CD4-positive, alpha-beta T cell treated with Interleukin-4 for 1 hour (primary cell): Measurements from ENCODE around the gene EPSTI1.
"Not testable (repeated sequence)": the region's sequence is repeated elsewhere in the genome, so short reads cannot be mapped to it uniquely, and the experiment has no call there.

Experiments
- DNase-seq, 2 donors: peaks; one replicate each; pipeline ENCODE4 v3.0.0-alpha.2; 2020 to 2022

Gene EPSTI1, protein sequence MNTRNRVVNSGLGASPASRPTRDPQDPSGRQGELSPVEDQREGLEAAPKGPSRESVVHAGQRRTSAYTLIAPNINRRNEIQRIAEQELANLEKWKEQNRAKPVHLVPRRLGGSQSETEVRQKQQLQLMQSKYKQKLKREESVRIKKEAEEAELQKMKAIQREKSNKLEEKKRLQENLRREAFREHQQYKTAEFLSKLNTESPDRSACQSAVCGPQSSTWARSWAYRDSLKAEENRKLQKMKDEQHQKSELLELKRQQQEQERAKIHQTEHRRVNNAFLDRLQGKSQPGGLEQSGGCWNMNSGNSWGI

DNA sequence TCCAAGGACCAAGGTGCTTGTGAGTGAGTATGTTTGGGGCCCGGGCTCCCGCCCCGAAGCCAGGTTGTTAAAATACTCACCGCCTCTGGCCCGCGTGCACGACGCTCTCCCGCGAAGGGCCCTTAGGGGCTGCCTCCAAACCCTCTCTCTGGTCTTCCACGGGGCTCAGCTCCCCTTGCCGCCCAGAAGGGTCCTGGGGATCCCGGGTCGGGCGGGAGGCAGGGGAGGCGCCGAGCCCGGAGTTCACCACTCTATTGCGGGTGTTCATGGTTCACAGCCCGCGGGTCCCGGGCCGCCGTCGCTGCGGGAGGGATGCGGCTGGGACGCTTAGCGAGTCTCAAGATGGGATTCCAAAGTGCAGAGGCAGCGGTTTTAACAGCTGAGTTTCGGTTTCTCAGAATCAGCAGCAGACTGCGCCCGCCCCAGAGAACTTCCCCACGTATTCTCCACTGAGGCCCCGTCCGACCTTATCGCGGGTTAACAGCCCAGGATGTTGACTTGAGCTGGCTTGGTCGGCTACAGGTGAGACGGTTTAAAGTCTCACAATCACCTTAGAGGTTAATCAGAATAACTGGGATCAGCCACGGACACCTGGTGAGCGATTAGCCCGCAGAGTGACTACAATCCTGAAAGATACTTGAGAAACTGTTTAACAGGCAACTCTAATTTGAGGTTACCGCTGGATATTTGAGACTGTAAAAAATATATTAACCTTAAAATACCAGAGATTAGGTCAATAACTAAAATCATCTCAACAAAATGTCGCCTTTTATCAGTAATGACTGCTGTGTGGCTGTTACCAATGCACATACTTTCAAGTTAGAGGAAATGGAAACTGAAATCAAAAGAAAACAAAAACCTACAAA lies at the start of gene EPSTI1:
EPSTI1 (minus strand) TSS at position 344 of the 866 bp plus-strand sequence; CDS start at position 268, 76 bp downstream.
- DNase-seq, result peak; percentile 84 to 85

DNA sequence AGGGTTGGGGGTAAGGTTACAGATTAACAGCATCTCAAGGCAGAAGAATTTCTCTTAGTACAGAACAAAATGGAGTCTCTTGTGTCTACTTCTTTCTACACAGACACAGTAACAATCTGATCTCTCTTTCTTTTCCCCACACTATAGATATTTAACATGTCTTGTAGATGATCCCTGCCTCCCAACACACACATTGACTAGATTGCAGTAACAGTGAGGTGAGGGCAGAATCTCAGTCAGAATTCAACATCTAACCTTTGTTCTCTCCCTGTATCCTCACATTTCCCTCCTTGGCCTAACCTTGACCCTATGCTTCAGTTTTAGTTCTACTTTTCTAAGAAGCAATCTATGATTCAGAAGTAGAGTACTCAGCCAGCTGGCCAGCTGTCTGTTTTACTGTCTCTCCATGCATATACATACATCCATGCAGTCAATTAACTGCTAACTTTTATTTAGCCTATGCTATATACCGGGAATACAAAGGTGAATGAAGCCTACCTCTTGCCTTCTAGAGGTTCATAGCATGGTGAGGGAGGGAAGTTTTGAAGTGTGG lies 49.4 kb upstream of the EPSTI1 start:
- no peak for DNase-seq

DNA sequence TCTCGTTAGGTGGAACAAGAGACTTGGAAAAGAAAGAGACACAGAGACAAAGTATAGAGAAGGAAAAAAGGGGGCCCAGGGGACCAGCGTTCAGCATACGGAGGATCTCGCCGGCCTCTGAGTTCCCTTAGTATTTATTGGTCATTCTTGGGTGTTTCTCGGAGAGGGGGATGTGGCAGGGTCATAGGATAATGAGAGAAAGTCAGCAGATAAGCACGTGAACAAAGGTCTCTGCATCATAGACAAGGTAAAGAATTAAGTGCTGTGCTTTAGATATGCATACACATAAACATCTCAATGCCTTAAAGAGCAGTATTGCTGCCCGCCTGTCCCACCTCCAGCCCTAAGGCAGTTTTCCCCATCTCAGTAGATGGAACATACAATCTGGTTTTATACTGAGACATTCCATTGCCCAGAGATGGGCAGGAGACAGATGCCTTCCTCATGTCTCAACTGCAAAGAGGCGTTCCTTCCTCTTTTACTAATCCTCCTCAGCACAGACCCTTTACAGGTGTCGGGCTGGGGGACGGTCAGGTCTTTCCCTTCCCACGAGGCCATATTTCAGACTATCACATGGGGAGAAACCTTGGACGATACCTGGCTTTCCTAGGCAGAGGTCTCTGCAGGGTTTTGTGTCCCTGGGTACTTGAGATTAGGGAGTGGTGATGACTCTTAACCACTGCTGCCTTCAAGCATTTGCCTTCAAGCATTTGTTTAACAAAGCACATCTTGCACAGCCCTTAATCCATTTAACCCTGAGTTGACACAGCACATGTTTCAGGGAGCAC lies 48.7 kb upstream of the EPSTI1 start:
- not testable (repeated sequence) for DNase-seq

DNA sequence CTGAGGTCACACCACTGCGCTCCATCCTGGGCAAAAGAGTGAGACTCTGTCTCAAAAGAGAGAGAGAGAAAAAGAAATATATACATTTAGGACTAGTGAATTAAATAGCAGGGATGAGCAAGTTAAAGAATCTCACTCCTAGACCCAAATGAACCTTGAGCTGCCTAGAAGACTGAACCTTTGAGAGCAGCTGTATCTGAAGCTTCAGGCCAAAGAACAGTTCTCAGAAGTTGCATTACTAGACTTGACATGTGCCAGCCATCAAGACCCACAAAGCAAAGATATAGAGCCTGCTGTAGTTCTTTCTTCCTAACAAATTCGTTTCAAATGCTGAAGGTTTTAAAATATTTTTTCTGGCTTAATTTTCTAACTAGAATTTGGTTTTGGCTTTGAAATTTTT lies 47.9 kb upstream of the EPSTI1 start:
- no peak for DNase-seq

DNA sequence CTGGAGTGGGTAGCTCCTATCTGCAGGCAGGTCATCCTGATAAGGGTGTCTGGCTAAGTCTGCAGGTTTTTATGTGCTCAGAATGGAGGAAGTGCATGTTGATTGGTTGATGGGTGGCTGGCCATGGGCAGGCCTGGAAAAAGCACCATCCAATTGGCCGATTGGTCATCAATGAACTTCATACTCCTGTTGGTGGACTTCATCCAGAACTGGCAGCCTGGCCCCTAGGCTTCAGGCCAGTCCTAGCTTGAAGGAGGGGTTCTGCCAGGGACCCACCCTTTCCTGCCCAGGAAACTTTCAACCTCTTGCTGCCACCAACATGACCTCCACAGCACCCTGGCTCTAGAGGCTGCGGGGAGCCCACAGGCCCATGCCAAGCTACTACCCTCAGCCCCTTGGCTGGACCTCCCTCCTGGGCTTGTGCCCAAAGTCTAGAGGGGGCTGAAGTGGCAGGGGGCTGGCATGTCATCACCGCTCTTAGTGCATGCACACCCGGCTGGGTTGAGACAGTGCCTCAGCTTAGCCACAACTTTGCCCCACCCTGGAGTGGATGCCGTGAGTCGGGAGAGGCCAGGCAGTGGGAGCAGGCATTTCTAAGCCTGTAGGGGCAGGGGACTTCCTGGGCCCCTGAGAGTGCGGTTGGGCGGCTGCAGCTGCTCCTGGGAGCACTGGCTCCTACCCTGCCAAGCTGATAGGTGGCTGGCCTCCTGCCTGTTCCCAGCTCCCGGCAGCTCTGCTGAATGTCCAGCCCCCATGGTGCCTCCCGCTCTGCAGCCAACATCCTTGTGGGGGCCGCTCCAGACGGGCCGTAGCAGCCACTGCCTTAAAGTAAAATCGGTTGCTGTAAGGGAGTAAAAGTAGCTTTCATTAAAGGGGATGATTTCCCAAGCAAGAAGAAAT lies 44.6 kb upstream of the EPSTI1 start:
- no peak for DNase-seq

DNA sequence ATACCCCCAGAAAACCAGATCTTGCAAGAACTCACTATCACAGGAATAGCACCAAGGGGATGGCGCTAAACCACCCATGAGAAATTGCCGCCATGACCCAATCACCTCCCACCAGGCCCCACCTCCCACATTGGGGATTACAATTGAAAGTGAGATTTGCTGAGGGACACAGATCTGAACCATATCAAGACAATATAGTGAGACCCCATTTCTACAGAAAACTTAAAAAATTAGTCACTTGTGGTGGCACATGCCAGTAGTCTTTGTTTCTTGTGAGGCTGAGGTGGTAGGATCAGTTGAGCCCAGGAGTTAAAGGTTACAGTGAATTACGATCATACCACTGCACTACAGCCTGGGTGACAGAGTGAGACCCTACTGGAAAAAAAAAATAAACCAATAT lies 41.0 kb upstream of the EPSTI1 start:
- DNase-seq, result no peak

DNA sequence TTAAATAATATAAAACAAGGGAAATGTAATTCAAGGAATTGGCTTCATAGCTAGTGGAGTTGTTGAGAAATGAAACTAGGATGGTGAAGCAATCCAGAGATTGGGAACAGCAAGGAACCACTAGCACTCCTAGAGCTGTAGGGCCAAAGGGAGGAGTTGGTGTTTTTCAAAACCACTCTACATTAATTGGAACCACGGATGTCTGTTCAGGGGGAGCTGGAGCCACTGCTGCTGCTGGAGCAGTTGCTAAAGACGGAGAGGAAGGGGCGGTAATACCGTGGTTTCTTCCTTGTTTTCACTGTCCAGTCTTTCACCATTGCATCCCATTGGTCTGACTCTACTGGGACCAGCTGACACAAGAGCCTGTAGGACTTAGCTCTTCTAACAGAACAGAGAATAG lies 39.8 kb upstream of the EPSTI1 start:
- DNase-seq, result no peak

DNA sequence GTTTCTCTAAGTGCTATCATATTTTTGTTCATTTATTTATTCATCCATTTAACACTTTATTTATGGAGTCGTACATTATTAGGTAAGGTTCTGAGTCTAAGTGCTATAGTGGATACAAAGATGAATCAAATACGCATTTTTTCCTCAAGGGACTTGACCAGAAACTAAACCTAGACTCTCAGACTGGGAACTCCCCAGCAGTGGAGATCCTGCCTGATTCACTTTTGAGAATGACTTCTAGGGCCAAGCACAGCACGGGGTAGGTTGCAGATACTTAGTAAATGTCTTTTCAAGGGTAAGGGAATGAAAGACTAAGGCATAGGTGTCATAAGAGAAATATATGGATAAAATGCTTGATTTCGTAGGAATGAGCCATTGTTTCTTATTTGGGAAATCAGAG lies 38.5 kb upstream of the EPSTI1 start:
- no peak for DNase-seq

DNA sequence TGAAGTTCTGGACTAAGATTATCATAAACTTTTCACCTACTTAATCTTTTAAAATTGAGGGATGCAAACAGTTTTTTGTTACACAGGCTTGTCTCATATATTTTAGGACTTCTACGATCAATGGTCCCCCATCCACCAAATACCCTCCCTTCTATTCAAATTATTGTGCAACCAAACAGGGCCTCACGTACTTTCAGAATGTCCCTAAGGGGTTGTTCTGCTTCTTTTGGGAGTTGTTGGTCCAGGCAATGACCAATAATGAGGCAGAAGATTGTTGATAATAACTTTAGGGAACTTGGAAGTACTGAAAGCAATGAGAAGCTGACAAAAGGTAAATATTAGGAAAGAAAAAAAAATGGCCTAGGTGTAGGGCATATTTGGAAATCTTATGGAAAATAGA lies 34.2 kb upstream of the EPSTI1 start:
- DNase-seq, result no peak

DNA sequence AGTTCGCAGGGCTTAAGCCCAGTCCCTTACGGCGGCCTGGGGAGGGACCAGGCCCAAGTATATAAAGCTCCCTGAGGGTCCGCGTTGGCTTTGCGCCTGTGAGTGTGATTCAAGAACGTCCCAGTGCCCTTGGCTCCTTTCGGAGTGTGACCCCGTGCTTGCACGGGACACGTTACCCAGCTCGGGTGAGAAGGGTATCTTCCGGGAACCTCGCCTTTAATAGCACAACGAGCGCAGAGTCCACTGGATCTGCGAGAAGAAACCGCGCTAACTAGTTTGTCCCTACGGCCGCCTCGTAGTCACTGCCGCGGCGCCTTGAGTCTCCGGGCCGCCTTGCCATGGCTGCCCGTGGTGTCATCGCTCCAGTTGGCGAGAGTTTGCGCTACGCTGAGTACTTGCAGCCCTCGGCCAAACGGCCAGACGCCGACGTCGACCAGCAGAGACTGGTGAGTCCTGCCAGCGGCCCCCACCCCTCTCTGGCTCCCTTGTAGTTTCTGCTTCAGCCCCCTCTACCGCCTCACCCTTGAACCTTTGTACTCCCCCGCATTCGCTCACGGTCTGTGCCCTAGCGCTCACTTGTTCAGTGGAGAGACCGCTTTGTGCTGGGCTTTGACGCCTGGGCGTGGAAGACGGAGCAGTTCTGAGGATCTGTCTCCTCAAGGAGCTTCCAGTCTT lies 31.4 kb upstream of the EPSTI1 start, which contains the start of gene DNAJC15:
DNAJC15 (plus strand) TSS at position 298 of the 675 bp plus-strand sequence; CDS start at position 339, 41 bp downstream.
- DNase-seq, result peak; percentile 83 to 86

DNA sequence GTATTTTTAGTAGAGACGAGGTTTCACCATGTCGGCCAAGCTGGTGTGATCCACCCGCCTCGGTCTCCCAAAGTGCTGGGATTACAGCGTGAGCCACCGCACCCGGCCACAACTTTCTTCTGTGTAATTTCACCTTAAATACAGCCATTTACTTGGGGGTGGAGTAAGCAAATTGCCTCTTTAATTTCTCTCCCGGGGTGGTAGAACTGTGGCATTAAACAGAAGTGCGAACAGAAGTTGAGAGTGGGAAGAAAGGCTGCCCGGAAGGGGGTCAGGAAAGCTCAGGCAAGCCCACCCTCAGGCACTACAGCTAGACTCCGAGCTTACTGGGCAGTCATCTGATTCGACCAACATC lies 30.9 kb upstream of the EPSTI1 start:
- DNase-seq, result no peak

DNA sequence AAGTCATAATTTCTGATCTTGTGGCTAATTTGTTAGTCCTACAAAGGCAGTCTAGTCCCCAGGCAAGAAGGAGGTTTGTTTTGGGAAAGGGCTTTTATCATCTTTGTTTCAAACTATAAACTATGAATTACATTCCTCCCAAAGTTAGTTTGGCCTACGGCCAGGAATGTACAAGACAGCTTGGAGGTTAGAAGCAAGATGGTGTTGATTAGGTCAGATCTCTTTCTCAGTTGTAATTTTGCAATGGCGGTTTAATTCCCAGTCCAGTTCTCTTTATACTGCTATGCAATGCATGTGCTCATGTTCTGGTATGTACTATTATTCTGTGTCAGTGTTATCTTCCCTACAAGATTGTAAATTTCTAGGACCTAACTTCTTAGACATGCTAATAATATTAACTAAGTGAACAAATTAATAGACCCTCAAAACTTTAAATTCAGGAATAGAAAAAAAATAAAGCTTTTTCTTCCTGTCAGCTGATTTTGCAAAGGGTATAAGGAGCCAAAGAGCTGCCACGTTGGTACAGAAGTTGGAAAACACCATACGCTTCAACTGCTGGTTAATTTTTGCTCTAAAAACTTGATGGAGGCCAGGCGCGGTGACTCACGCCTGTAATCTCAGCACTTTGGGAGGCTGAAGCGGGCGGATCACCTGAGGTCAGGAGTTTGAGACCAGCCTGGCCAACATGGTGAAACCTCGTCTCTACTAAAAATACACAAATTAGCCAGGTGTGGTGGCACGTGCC lies 30.1 kb upstream of the EPSTI1 start:
- DNase-seq, result no peak

DNA sequence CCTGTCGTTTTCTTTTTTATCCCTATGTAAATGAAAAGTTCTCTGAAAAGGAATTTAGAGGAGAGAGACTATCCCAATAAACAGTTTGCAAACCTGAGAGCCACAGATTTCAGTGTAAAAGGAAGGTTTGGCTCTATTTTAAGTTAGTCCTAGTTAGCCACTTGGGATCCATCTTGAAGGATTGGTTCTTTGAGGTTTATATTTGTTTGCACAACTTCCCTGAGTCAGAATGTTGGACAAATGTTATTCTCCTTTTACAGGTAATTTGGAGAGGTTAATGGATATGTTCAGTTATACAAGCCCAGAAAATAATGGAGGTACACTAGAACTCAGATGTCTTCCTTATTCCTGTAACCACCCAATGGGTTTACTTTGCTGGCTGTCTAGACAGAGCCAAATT lies 28.8 kb upstream of the EPSTI1 start:
- DNase-seq, result no peak

DNA sequence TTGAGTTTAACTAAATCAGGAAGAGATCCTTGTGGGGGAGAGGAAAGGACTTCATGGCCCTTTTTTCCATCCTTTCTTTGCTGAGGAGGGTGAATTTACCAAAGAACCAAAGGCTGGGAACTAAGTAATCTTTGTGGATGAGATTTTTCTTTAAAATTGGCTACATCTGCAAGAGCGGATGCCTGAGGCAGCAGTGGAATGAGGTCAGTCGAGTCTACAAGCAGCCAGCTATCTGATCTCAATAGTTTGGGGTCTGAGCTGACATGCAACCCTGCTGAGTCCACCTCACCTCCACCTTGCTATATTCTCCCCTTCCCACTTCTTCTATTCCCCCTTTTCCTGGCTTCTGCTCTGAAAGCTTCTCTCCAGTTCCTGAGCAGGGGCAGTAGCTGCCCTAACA lies 27.8 kb upstream of the EPSTI1 start:
- no peak for DNase-seq

DNA sequence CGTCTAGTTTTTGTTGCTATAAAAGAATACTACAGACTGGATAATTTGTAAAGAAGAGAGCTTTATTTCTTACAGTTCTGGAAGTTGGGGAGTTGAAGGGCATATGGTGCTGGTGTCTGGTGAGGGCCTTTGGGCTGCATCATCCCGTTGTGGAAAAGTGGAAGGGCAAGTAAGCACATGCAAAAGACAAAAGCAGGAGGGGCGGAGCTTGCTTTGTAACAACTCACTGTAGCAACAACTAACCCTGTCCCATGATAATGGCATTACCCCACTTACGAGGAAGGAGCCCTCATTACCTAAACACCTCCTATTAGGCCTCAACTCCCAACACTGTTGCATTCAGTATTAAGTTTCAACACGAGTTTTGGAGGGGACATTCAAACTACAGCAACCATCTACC lies 24.2 kb upstream of the EPSTI1 start:
- no peak for DNase-seq

DNA sequence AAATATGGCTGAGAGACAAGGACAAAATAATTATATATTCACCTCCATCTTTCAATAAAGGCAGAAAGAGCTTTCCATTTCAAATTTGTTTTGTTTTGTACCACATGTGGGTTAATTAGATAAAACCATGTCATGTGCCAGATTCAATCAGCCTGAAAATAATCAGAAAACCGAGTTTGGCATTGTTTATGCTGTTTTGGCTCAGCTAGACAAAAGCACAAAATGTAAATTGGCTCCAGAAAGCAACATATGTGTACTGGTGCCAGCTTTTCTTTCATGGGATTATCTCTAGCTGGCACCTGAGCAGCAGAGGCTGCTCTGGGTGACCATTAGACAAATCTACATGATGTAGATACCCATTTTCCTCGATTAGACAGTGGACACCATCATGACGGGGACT lies 22.1 kb upstream of the EPSTI1 start:
- no peak for DNase-seq

DNA sequence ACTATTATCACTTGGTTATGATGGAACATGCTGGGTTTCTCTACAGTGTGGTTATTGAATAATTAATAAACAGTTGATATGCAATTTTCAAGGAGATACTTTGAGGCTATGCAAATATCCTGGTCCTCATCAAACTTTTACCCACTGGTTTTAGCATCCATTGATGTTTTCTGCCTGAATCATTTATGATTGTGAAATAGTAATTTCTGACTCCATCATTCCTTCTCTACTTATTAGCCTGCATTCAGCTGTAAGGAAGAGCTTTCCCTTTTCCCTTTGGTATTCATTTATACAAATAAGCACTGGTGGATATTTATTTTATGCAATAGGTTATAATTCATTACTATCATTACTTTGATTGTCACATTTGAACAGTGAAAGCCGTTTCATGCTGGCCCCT lies 17.5 kb upstream of the EPSTI1 start:
- no peak for DNase-seq

DNA sequence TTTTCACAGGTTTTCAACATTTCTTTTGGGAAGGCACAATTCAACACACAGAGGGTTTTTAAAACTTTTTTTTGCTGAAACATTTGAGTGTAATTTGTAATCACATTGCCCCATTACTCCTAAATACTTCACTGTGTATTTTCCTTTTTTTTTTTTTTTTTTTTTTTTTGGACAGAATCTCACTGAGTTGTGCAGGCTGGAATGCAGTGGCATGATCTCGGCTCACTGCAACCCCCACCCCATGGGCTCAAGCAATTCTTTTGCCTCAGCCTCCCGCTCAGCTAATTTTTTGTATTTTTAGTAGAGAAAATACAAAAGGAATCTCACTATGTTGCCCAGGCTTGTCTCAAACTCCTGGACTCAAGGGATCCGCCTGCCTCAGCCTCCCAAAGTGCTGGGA lies 16.6 kb upstream of the EPSTI1 start:
- no peak for DNase-seq

DNA sequence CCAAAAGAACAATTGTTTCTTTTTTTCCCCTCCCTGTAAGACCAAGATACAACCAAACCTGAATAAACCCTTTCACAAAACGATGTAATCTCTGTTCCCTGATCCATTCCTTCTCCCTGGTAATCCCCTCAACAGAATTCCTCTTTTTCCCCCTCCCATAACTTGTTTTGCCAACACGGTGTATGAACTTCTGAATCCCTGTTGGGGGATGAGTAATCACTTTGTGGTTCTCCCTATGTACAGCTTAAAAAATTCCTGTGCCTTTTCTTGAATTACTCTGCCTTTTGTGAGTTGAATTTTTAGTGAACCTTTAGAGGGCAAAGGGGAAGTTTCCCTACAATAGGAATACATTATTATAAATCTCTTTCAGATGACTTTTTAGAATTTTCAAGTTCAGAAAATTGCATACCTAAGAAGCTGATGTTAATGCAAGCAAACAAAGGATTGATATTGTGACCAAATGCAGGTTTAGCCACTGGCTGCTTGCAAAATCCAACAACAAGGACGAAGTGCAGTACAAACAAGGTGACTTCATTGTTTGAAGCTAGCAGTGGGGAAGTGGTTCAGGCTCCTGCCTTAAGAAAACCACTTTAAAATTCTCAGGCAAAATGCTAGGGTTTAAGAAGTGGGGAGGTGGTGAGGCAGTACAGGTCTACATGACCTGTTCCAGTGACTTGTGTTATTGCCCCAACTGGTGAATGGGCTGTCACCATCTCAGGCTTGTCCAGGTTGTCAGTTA lies 15.0 kb upstream of the EPSTI1 start:
- no peak for DNase-seq
